GM23338 (cell line): ENCODE results near the gene JKAMP. TPM values are rescaled to one million over a fixed set of nuclear protein-coding genes. Genes with fewer than 3 reads are reported as not detected.

Experiments
- ATAC-seq: fragments of 200-7000 bp; cut with Tn5 transposase; 3 replicates; pipeline ENCODE4 v1.9.1; 2020
- DNase-seq: peaks from one replicate; pipeline ENCODE4 v3.0.0-alpha.2; 2015; ENCODE audit warnings: low spot score
- H2AFZ ChIP-seq: fragments of 200-600 bp; sonication (generic); 2 replicates; pipeline ENCODE4 v1.8.0; 2016; ENCODE audit warnings: antibody characterized with exemption, mild to moderate bottlenecking, moderate library complexity
- H3F3A ChIP-seq: fragments of 200-600 bp; sonication (generic); replicated peaks from 2 replicates; pipeline ENCODE4 v1.8.0; 2017; ENCODE audit warnings: antibody characterized with exemption, mixed run types, low read depth
- H3K27ac ChIP-seq: fragments of 200-600 bp; sonication (generic); 2 replicates; pipeline ENCODE4 v1.6.1; 2016; ENCODE audit warnings: low read depth
- H3K27me3 ChIP-seq: fragments of 200-600 bp; sonication (generic); 2 replicates; pipeline ENCODE4 v1.8.0; 2016; ENCODE audit warnings: mild to moderate bottlenecking, mixed run types, moderate library complexity; ENCODE audit not compliant: insufficient read depth
- H3K36me3 ChIP-seq: fragments of 200-600 bp; sonication (generic); 2 replicates; pipeline ENCODE4 v1.8.0; 2016; ENCODE audit warnings: mild to moderate bottlenecking; ENCODE audit not compliant: insufficient read depth
- H3K4me1 ChIP-seq: fragments of 200-600 bp; sonication (generic); 2 replicates; pipeline ENCODE4 v1.8.0; 2016; ENCODE audit warnings: mild to moderate bottlenecking, moderate library complexity; ENCODE audit not compliant: insufficient read depth
- H3K4me2 ChIP-seq: fragments of 200-600 bp; sonication (generic); 2 replicates; pipeline ENCODE4 v1.7.1; 2017; ENCODE audit warnings: mixed run types
- H3K4me3 ChIP-seq: fragments of 200-600 bp; sonication (generic); 2 replicates; pipeline ENCODE4 v1.6.1; 2016; ENCODE audit warnings: mixed run types
- H3K79me2 ChIP-seq: fragments of 200-600 bp; sonication (generic); replicated peaks from 2 replicates; pipeline ENCODE4 v1.8.0; 2017; ENCODE audit warnings: mild to moderate bottlenecking; ENCODE audit not compliant: insufficient read depth
- H3K9me2 ChIP-seq: fragments of 200-600 bp; sonication (generic); 2 replicates; pipeline ENCODE4 v1.8.0; 2017; ENCODE audit not compliant: insufficient read depth
- H4K20me1 ChIP-seq: fragments of 200-600 bp; sonication (generic); replicated peaks from 2 replicates; pipeline ENCODE4 v1.8.0; 2017; ENCODE audit warnings: mild to moderate bottlenecking; ENCODE audit not compliant: insufficient read depth
- H3K27ac Mint-ChIP-seq: 2 replicates; pipeline ENCODE4 v1.8.0; 2020; ENCODE audit warnings: inconsistent platforms, mild to moderate bottlenecking, moderate library complexity, mixed read lengths
- H3K27me3 Mint-ChIP-seq: 3 replicates; pipeline ENCODE4 v1.8.0; 2022; ENCODE audit warnings: low read depth, mild to moderate bottlenecking, moderate library complexity, mixed read lengths, inconsistent platforms; ENCODE audit not compliant: insufficient read depth, poor library complexity
- H3K36me3 Mint-ChIP-seq: 3 replicates; pipeline ENCODE4 v1.8.0; 2021; ENCODE audit warnings: low read depth, mild to moderate bottlenecking, inconsistent platforms, moderate library complexity, mixed read lengths
- H3K4me1 Mint-ChIP-seq: 3 replicates; pipeline ENCODE4 v1.8.0; 2020; ENCODE audit warnings: mild to moderate bottlenecking, inconsistent platforms, mixed read lengths
- H3K4me3 Mint-ChIP-seq: 3 replicates; pipeline ENCODE4 v1.8.0; 2021; ENCODE audit warnings: moderate library complexity, mild to moderate bottlenecking, inconsistent platforms, mixed read lengths
- H3K9me3 Mint-ChIP-seq: 3 replicates; pipeline ENCODE4 v1.8.0; 2020; ENCODE audit warnings: moderate library complexity, mild to moderate bottlenecking, inconsistent platforms, mixed read lengths
- CREB1 ChIP-seq: fragments of 250-450 bp; sonication (Bioruptor Pico); IDR thresholded peaks from 2 replicates; pipeline ENCODE4 v1.5.0; 2020; ENCODE audit warnings: low read depth, mild to moderate bottlenecking, moderate library complexity
- EZH2 ChIP-seq: fragments of 200-600 bp; sonication (generic); IDR thresholded peaks from one replicate; pipeline ENCODE4 v1.8.0; 2017; ENCODE audit warnings: antibody characterized with exemption, mild to moderate bottlenecking, low read depth; ENCODE audit not compliant: unreplicated experiment
- EZH2phosphoT487 ChIP-seq: fragments of 200-600 bp; sonication (generic); IDR thresholded peaks from one replicate; pipeline ENCODE4 v1.8.1; 2018; ENCODE audit warnings: antibody characterized with exemption; ENCODE audit not compliant: unreplicated experiment
- JUNB ChIP-seq: IDR thresholded peaks from one replicate; pipeline ENCODE4 v1.6.1; 2016; ENCODE audit warnings: antibody characterized with exemption; ENCODE audit not compliant: unreplicated experiment
- NANOG ChIP-seq: IDR thresholded peaks from 2 replicates; pipeline ENCODE4 v1.6.1; 2016; ENCODE audit warnings: antibody characterized with exemption, borderline replicate concordance
- POLR2AphosphoS5 ChIP-seq: IDR thresholded peaks from 2 replicates; pipeline ENCODE4 v1.6.1; 2016; ENCODE audit warnings: antibody characterized with exemption, low read depth
- STAT1 ChIP-seq: IDR thresholded peaks from one replicate; pipeline ENCODE4 v1.6.1; 2016; ENCODE audit warnings: antibody characterized with exemption; ENCODE audit not compliant: unreplicated experiment
- ZNF114 ChIP-seq: fragments of 250-450 bp; sonication (Bioruptor Pico); IDR thresholded peaks from 2 replicates; pipeline ENCODE4 v1.5.0; 2020; ENCODE audit warnings: mild to moderate bottlenecking, moderate library complexity
- ZNF331 ChIP-seq: fragments of 250-450 bp; sonication (Bioruptor Pico); IDR thresholded peaks from 2 replicates; pipeline ENCODE4 v1.5.0; 2020; ENCODE audit warnings: low read depth, mild to moderate bottlenecking, moderate library complexity
- long read RNA-seq: library from polyadenylated mRNA; unstranded; transcript quantifications from one replicate; pipeline ENCODE4 v2.0.0, GENCODE V29; 2020; ENCODE audit not compliant: unreplicated experiment
- polyA plus RNA-seq: library from polyadenylated mRNA; unstranded; fragments of >200 nt; fragmentation: Nextera tagmentation; extraction: Ambion mirVana; gene quantifications from 2 replicates; pipeline ENCODE4 v1.2.1, GENCODE V29; 2016
- total RNA-seq: library from RNA; depleted of rRNA; stranded (reverse); fragments of >200 nt; shearing (Covaris generic); gene quantifications from 2 replicates; pipeline ENCODE4 v1.2.3, GENCODE V29; 2014; rRNA removed
- TF ChIP-seq, protein P1 (sequence below): IDR thresholded peaks from 2 replicates; pipeline ENCODE4 v1.6.1; 2016; ENCODE audit warnings: antibody characterized with exemption
- TF ChIP-seq, protein P2 (sequence below), 2 experiments: fragments of 200-600 bp in 1 of 2; sonication (generic) in 1 of 2; conservative IDR thresholded peaks; 2 replicates each; pipeline versions ENCODE4 v1.5.1 to v1.6.1; 2016 to 2017; ENCODE audit warnings: antibody characterized with exemption in 2 of 2, low read depth in 2 of 2, mild to moderate bottlenecking in 2 of 2, moderate library complexity in 1 of 2
- TF ChIP-seq, protein P3 (sequence below): fragments of 250-450 bp; sonication (Bioruptor Pico); IDR thresholded peaks from 2 replicates; pipeline ENCODE4 v1.5.0; 2020; ENCODE audit warnings: mild to moderate bottlenecking, moderate library complexity

The JKAMP gene, protein sequence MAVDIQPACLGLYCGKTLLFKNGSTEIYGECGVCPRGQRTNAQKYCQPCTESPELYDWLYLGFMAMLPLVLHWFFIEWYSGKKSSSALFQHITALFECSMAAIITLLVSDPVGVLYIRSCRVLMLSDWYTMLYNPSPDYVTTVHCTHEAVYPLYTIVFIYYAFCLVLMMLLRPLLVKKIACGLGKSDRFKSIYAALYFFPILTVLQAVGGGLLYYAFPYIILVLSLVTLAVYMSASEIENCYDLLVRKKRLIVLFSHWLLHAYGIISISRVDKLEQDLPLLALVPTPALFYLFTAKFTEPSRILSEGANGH
- total RNA-seq = 66.8 and 83.1 TPM in 2 replicates
- polyA plus RNA-seq = 26.0 and 31.6 TPM in 2 replicates
- long read RNA-seq, transcript JKAMP-201 (7 exons, 1,726 nt) = major isoform, 24 of 40 reads
- long read RNA-seq, transcript JKAMP-203 (7 exons, 1,636 nt) = minor isoform, 8 of 40 reads
- long read RNA-seq, partial matches to known transcripts = 1 of 40 reads
- long read RNA-seq, other reads (novel, unspliced or antisense) = 6 of 40 reads

DNA sequence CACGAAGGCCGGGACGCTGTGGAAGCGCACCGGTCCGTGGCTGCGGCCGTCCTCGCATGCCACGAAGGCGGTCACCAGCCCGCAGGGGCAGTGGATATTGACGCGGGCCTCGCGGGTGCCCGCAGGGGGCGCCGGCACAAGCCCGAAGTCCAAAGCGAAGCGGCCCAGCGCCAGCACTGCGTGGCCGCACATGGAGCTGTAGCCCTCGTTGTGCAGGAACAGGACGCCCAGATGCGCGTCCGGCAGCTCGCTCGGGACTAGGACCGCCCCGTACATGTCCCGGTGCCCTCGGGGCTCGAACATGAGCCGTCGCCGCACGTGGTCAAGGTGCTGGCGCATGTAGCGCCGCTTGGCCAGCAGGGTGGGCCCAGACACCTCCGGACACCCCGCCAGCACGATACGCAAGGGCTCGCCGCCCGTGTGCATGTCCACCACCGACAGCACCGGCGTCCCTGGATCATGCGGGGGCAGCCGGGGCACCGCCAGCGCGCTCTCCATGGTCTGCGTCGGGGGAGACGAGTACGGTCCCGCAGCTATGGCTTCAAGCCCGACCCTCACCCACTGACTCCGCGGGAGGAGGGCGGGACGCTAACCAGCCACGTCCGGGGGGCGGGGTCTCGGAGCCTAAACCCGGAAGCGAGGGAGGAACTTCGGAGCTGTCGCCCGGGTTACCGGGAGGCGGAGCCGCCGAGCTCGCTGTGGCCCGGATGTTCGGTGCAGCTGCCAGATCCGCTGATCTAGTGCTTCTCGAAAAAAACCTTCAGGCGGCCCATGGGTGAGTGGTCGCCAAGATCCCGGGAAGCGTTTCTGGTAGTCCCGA is at the start of gene JKAMP, which contains the start of gene L3HYPDH:
Gene JKAMP (plus strand): TSS at position 699 of the 820 bp plus-strand sequence. CDS start 73 bp downstream, at position 772.
Gene L3HYPDH (minus strand): TSS at position 590 of the 820 bp plus-strand sequence. CDS start 92 bp downstream, at position 498.
- Histone ChIP-seq H3K4me3 (peak within 1 kb of the TSS; percentile 80), H3K9me2 (no peaks in the 10 kb centered on the region), H2AFZ (peak within 1 kb of the TSS; percentile 91), H3K4me1 (peaks cover 9% of the 10 kb centered on the region), H3K27me3 (no peaks in the 10 kb centered on the region; the same call in 1 of the 2 replicates), H3K27ac (peak within 1 kb of the TSS; percentile 81), H3F3A (no peaks in the 10 kb centered on the region), H3K79me2 (peaks cover 51% of the 10 kb centered on the region), H3K4me2 (peak within 1 kb of the TSS; percentile 75), H3K36me3 (peaks cover 12% of the 10 kb centered on the region; the same call in 1 of the 2 replicates), H4K20me1 (peaks cover 12% of the 10 kb centered on the region; the same call in 1 of the 2 replicates)
- peak within 1 kb of the TSS; percentile 98 for H3K4me3 Mint-ChIP-seq
- peak; percentile 99 for DNase-seq
- ATAC-seq = peak; percentile 90
- peak within 1 kb of the TSS; percentile 97 for H3K27ac Mint-ChIP-seq
- peaks cover 21% of the 10 kb centered on the region for H3K4me1 Mint-ChIP-seq
- peaks cover 2% of the 10 kb centered on the region for H3K27me3 Mint-ChIP-seq
- no peaks in the 10 kb centered on the region for H3K9me3 Mint-ChIP-seq
- H3K36me3 Mint-ChIP-seq = peaks cover 14% of the 10 kb centered on the region
- TF ChIP-seq STAT1 = no peak
- no peak for TF ChIP-seq EZH2
- TF ChIP-seq NANOG = no peak
- TF ChIP-seq EZH2phosphoT487 = no peak
- TF ChIP-seq, protein P1, sequence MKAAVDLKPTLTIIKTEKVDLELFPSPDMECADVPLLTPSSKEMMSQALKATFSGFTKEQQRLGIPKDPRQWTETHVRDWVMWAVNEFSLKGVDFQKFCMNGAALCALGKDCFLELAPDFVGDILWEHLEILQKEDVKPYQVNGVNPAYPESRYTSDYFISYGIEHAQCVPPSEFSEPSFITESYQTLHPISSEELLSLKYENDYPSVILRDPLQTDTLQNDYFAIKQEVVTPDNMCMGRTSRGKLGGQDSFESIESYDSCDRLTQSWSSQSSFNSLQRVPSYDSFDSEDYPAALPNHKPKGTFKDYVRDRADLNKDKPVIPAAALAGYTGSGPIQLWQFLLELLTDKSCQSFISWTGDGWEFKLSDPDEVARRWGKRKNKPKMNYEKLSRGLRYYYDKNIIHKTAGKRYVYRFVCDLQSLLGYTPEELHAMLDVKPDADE = peak; percentile 49; the same call in 1 of the 2 replicates
- TF ChIP-seq, protein P2, sequence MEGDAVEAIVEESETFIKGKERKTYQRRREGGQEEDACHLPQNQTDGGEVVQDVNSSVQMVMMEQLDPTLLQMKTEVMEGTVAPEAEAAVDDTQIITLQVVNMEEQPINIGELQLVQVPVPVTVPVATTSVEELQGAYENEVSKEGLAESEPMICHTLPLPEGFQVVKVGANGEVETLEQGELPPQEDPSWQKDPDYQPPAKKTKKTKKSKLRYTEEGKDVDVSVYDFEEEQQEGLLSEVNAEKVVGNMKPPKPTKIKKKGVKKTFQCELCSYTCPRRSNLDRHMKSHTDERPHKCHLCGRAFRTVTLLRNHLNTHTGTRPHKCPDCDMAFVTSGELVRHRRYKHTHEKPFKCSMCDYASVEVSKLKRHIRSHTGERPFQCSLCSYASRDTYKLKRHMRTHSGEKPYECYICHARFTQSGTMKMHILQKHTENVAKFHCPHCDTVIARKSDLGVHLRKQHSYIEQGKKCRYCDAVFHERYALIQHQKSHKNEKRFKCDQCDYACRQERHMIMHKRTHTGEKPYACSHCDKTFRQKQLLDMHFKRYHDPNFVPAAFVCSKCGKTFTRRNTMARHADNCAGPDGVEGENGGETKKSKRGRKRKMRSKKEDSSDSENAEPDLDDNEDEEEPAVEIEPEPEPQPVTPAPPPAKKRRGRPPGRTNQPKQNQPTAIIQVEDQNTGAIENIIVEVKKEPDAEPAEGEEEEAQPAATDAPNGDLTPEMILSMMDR (conservative IDR thresholded peaks at IDR 0.05; ENCODE audit: low read depth in 2 of 2) = peak; percentile 40 to 46
- no peak for TF ChIP-seq ZNF114 (CRISPR knock-in tag)
- TF ChIP-seq ZNF331 (CRISPR knock-in tag) = no peak
- TF ChIP-seq POLR2AphosphoS5 = peak; percentile 93
- TF ChIP-seq JUNB = no peak
- no peak; the same call in 1 of the 2 replicates for TF ChIP-seq CREB1 (CRISPR knock-in tag)
- TF ChIP-seq, protein P3, sequence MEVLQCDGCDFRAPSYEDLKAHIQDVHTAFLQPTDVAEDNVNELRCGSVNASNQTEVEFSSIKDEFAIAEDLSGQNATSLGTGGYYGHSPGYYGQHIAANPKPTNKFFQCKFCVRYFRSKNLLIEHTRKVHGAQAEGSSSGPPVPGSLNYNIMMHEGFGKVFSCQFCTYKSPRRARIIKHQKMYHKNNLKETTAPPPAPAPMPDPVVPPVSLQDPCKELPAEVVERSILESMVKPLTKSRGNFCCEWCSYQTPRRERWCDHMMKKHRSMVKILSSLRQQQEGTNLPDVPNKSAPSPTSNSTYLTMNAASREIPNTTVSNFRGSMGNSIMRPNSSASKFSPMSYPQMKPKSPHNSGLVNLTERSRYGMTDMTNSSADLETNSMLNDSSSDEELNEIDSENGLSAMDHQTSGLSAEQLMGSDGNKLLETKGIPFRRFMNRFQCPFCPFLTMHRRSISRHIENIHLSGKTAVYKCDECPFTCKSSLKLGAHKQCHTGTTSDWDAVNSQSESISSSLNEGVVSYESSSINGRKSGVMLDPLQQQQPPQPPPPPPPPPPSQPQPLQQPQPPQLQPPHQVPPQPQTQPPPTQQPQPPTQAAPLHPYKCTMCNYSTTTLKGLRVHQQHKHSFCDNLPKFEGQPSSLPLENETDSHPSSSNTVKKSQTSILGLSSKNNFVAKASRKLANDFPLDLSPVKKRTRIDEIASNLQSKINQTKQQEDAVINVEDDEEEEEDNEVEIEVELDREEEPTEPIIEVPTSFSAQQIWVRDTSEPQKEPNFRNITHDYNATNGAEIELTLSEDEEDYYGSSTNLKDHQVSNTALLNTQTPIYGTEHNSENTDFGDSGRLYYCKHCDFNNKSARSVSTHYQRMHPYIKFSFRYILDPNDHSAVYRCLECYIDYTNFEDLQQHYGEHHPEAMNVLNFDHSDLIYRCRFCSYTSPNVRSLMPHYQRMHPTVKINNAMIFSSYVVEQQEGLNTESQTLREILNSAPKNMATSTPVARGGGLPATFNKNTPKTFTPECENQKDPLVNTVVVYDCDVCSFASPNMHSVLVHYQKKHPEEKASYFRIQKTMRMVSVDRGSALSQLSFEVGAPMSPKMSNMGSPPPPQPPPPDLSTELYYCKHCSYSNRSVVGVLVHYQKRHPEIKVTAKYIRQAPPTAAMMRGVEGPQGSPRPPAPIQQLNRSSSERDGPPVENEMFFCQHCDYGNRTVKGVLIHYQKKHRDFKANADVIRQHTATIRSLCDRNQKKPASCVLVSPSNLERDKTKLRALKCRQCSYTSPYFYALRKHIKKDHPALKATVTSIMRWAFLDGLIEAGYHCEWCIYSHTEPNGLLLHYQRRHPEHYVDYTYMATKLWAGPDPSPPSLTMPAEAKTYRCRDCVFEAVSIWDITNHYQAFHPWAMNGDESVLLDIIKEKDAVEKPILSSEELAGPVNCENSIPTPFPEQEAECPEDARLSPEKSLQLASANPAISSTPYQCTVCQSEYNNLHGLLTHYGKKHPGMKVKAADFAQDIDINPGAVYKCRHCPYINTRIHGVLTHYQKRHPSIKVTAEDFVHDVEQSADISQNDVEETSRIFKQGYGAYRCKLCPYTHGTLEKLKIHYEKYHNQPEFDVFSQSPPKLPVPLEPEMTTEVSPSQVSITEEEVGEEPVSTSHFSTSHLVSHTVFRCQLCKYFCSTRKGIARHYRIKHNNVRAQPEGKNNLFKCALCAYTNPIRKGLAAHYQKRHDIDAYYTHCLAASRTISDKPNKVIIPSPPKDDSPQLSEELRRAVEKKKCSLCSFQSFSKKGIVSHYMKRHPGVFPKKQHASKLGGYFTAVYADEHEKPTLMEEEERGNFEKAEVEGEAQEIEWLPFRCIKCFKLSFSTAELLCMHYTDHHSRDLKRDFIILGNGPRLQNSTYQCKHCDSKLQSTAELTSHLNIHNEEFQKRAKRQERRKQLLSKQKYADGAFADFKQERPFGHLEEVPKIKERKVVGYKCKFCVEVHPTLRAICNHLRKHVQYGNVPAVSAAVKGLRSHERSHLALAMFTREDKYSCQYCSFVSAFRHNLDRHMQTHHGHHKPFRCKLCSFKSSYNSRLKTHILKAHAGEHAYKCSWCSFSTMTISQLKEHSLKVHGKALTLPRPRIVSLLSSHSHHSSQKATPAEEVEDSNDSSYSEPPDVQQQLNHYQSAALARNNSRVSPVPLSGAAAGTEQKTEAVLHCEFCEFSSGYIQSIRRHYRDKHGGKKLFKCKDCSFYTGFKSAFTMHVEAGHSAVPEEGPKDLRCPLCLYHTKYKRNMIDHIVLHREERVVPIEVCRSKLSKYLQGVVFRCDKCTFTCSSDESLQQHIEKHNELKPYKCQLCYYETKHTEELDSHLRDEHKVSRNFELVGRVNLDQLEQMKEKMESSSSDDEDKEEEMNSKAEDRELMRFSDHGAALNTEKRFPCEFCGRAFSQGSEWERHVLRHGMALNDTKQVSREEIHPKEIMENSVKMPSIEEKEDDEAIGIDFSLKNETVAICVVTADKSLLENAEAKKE = no peak
